NT2/D1 (cell line): Measurements from ENCODE around the gene DAP3.
A peak's percentile ranks its signal among the peaks of the same experiment; 100 is the strongest.
"Not testable (repeated sequence)": the region's sequence is repeated elsewhere in the genome, so short reads cannot be mapped to it uniquely, and the experiment has no call there.

Experiments used
- DNase-seq: peaks from one replicate; pipeline ENCODE4 v3.0.0-alpha.2; 2011; ENCODE audit warnings: low read depth, low spot score
- H3K27me3 ChIP-seq: 2 replicates; pipeline ENCODE4 v1.6.0; 2011; ENCODE audit warnings: mild to moderate bottlenecking; ENCODE audit not compliant: insufficient read length, insufficient read depth
- H3K36me3 ChIP-seq: 2 replicates; pipeline ENCODE4 v1.6.1; 2011; ENCODE audit warnings: mild to moderate bottlenecking, low read length, mixed read lengths; ENCODE audit not compliant: insufficient read depth, insufficient read length
- H3K4me1 ChIP-seq: 2 replicates; pipeline ENCODE4 v1.5.1; 2011; ENCODE audit not compliant: insufficient read depth, insufficient read length
- H3K4me3 ChIP-seq: 2 replicates; pipeline ENCODE4 v1.5.1; 2011; ENCODE audit warnings: low read depth; ENCODE audit not compliant: insufficient read length
- H3K9ac ChIP-seq: 2 replicates; pipeline ENCODE4 v1.6.0; 2011; ENCODE audit warnings: low read depth; ENCODE audit not compliant: insufficient read length
- H3K9me3 ChIP-seq: 2 replicates; pipeline ENCODE4 v1.5.1; 2011; ENCODE audit warnings: mild to moderate bottlenecking, low read length; ENCODE audit not compliant: insufficient read depth
- SUZ12 ChIP-seq: IDR thresholded peaks from 2 replicates; pipeline ENCODE4 v1.6.1; 2011; ENCODE audit not compliant: insufficient read length, insufficient read depth; ENCODE audit errors: extremely low read depth
- YY1 ChIP-seq: IDR thresholded peaks from 2 replicates; pipeline ENCODE4 v1.6.1; 2011; ENCODE audit not compliant: insufficient read length, insufficient read depth
- ZNF274 ChIP-seq: IDR thresholded peaks from 2 replicates; pipeline ENCODE4 v1.6.1; 2011; ENCODE audit warnings: mild to moderate bottlenecking, low read depth, low read length

Gene DAP3

DNA sequence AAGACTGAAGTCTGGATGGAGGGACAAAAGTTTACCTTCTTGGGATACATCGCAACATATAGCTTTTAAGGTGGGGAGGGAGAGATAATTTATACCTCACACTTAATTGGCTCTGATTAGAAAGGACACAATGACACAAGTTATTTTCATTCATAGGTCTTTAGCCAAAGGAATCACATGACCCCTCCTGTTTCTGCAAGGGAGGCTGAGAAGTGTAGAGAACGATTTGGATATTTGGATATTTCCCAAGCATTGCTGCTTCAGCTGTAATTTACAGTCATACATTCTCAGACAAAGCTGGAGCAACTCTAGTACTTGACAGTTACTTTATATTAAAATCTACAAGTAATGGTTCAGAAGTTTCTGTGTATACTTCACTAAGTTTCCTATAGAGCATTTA lies 24.2 kb downstream of the DAP3 start:
- Histone ChIP-seq H3K9me3 (peaks cover 12% of the 10 kb centered on the region), H3K9ac (no peak overlapping the region), H3K27me3 (no peaks in the 10 kb centered on the region), H3K4me3 (no peak overlapping the region), H3K36me3 (peaks cover 67% of the 10 kb centered on the region), H3K4me1 (no peaks in the 10 kb centered on the region)
- DNase-seq = no peak
- no peak for TF ChIP-seq YY1
- no peak for TF ChIP-seq ZNF274
- TF ChIP-seq SUZ12 = no peak

GRCh38 chr1:155715056-155715455 lies 26.2 kb downstream of the DAP3 start:
- not testable (repeated sequence) for H3K9me3 ChIP-seq, H3K4me1 ChIP-seq, H3K9ac ChIP-seq, H3K4me3 ChIP-seq, H3K27me3 ChIP-seq, DNase-seq
- peaks cover 68% of the 10 kb centered on the region for H3K36me3 ChIP-seq

- no peaks in the 10 kb centered on the region for H3K4me1 ChIP-seq
- peaks cover 71% of the 10 kb centered on the region for H3K36me3 ChIP-seq
- TF ChIP-seq SUZ12 = no peak
- TF ChIP-seq YY1 = no peak
- no peak for TF ChIP-seq ZNF274
- H3K9me3 ChIP-seq = no peaks in the 10 kb centered on the region
- H3K27me3 ChIP-seq = no peaks in the 10 kb centered on the region
- no peak for DNase-seq
- no peak overlapping the region for H3K4me3 ChIP-seq
- H3K9ac ChIP-seq = no peak overlapping the region
Observed at GRCh38 chr1:155715777-155716176, 26.9 kb downstream of the DAP3 start.

- Histone ChIP-seq H3K9ac (no peak overlapping the region), H3K4me1 (no peaks in the 10 kb centered on the region), H3K36me3 (peaks cover 78% of the 10 kb centered on the region), H3K4me3 (no peak overlapping the region), H3K27me3 (no peaks in the 10 kb centered on the region), H3K9me3 (no peaks in the 10 kb centered on the region)
- no peak for TF ChIP-seq ZNF274
- TF ChIP-seq SUZ12 = no peak
- TF ChIP-seq YY1 = no peak
- DNase-seq = no peak
Observed at GRCh38 chr1:155717041-155717440, 28.1 kb downstream of the DAP3 start.

DNA sequence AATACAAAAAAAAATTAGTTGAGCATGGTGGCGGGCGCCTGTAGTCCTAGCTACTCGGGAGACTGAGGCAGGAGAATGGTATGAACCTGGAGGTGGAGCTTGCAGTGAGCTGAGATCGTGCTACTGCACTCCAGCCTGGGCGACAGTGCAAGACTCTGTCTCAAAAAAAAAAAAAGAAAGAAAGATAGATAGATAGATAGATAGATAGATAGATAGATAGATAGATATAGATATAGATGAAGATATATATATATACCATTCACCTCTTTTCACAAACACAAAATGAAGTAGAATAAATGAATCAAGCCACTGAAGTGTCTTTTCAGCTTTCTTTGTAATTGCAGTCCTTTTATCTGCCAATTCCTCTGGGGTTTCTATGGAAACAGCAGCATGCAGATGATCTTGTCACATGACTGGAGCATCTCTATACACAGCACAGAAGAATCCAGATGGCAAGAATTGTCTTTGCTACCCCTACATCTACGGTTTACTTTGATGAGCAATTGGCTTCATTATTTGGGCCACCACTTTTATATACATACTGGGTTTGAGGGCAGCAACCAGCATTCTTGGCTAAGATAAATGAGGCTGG lies 29.7 kb downstream of the DAP3 start:
- H3K4me3 ChIP-seq, DNase-seq: not testable (repeated sequence)

GRCh38 chr1:155719703-155720102 lies 30.8 kb downstream of the DAP3 start:
- Histone ChIP-seq H3K4me1 (no peaks in the 10 kb centered on the region), H3K9me3 (no peaks in the 10 kb centered on the region), H3K36me3 (peaks cover 80% of the 10 kb centered on the region), H3K9ac (no peak overlapping the region), H3K4me3 (no peak overlapping the region), H3K27me3 (no peaks in the 10 kb centered on the region)
- no peak for DNase-seq
- TF ChIP-seq YY1 (no peak), ZNF274 (no peak), SUZ12 (no peak)

More for the DNA sequence above, 29.7 kb downstream of the DAP3 start:
- not testable (repeated sequence) for H3K4me1 ChIP-seq, H3K27me3 ChIP-seq, H3K9me3 ChIP-seq, H3K9ac ChIP-seq
- H3K36me3 ChIP-seq = peaks cover 80% of the 10 kb centered on the region

GRCh38 chr1:155725142-155725541 lies 36.3 kb downstream of the DAP3 start:
- Histone ChIP-seq H3K4me3 (no peak overlapping the region), H3K27me3 (no peaks in the 10 kb centered on the region), H3K9me3 (no peaks in the 10 kb centered on the region), H3K4me1 (no peaks in the 10 kb centered on the region), H3K36me3 (peaks cover 80% of the 10 kb centered on the region), H3K9ac (no peak overlapping the region)
- no peak for DNase-seq
- no peak for TF ChIP-seq SUZ12
- no peak for TF ChIP-seq ZNF274
- TF ChIP-seq YY1 = no peak

DNA sequence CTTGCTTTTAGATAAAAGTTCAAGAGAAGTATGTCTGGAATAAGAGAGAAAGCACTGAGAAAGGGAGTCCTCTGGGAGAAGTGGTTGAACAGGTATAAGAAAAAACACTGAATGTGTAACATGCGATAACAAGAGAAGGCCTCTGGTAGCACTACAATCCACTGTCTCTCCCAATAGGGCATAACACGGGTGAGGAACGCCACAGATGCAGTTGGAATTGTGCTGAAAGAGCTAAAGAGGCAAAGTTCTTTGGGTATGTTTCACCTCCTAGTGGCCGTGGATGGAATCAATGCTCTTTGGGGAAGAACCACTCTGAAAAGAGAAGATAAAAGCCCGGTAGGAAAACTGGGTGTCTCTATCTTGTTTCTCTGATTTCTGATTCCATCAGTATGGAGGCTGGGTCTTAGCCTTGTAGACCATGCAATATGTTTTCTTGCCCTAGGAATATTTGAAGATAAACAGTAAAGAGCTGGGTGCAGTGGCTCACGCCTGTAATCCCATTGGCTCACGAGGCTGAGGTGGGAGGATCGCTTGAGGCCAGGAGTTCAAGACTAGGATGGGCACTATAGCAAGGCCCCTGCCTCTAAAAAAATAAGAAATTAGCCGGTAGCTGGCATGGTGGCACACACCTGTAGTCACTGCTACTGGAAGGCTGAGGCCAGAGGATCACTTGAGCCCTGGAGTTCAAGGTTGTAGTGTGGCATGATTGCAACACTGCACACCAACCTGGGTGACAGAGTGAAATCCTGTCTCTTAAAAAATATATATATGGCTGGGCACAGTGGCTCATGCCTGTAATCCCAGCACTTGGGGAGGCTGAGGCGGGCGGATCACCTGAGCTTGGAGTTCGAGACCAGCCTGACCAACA lies 40.4 kb downstream of the DAP3 start:
- Histone ChIP-seq H3K9me3 (no peaks in the 10 kb centered on the region), H3K27me3 (no peaks in the 10 kb centered on the region), H3K4me1 (no peaks in the 10 kb centered on the region), H3K4me3 (no peak overlapping the region), H3K9ac (no peak overlapping the region), H3K36me3 (peaks cover 82% of the 10 kb centered on the region)
- DNase-seq = peak; percentile 61
- TF ChIP-seq YY1 (no peak), SUZ12 (no peak), ZNF274 (no peak)
